HEK293 (cell line): ENCODE data around the gene SMIM24.

Experiments
- EGR2 ChIP-seq: fragments of 450-650 bp; formaldehyde crosslinking; IDR thresholded peaks from 2 replicates; pipeline ENCODE4 v1.5.1; 2016; ENCODE audit warnings: low read depth, missing biosample characterization, missing genetic modification characterization
- HOXA7 ChIP-seq: sonication (generic); formaldehyde crosslinking; IDR thresholded peaks from 2 replicates; pipeline ENCODE4 v1.8.1; 2022; ENCODE audit warnings: missing genetic modification reagents, borderline replicate concordance
- HOXC10 ChIP-seq: sonication (generic); formaldehyde crosslinking; IDR thresholded peaks from 2 replicates; pipeline ENCODE4 v1.8.1; 2023; ENCODE audit warnings: mild to moderate bottlenecking, missing genetic modification reagents
- HOXD13 ChIP-seq: sonication (generic); formaldehyde crosslinking; IDR thresholded peaks from 2 replicates; pipeline ENCODE4 v1.8.0; 2022; ENCODE audit warnings: missing genetic modification reagents, borderline replicate concordance
- KLF1 ChIP-seq: fragments of 450-650 bp; formaldehyde crosslinking; IDR thresholded peaks from 2 replicates; pipeline ENCODE4 v1.5.1; 2016; ENCODE audit warnings: missing biosample characterization, missing genetic modification characterization
- KLF10 ChIP-seq: fragments of 450-650 bp; IDR thresholded peaks from 2 replicates; pipeline ENCODE4 v1.5.1; 2018; ENCODE audit warnings: missing biosample characterization, mild to moderate bottlenecking, missing genetic modification characterization
- MEIS1 ChIP-seq: sonication (generic); formaldehyde crosslinking; IDR thresholded peaks from 2 replicates; pipeline ENCODE4 v1.8.1; 2022; ENCODE audit warnings: missing genetic modification reagents, mild to moderate bottlenecking, borderline replicate concordance
- MZF1 ChIP-seq: fragments of 450-650 bp; formaldehyde crosslinking; IDR thresholded peaks from 2 replicates; pipeline ENCODE4 v1.5.1; 2017; ENCODE audit warnings: missing biosample characterization, missing genetic modification characterization, borderline replicate concordance
- REPIN1 ChIP-seq: fragments of 450-650 bp; formaldehyde crosslinking; IDR thresholded peaks from 2 replicates; pipeline ENCODE4 v1.5.1; 2017; ENCODE audit warnings: missing biosample characterization, missing genetic modification characterization, low read depth
- ZIC2 ChIP-seq: fragments of 450-650 bp; formaldehyde crosslinking; IDR thresholded peaks from 2 replicates; pipeline ENCODE4 v1.5.1; 2016; ENCODE audit warnings: missing biosample characterization, missing genetic modification characterization
- ZNF10 ChIP-seq: fragments of 450-650 bp; formaldehyde crosslinking; IDR thresholded peaks from 2 replicates; pipeline ENCODE4 v1.5.1; 2017; ENCODE audit warnings: missing biosample characterization, missing genetic modification characterization
- ZNF121 ChIP-seq: fragments of 450-650 bp; formaldehyde crosslinking; IDR thresholded peaks from 2 replicates; pipeline ENCODE4 v1.5.1; 2016; ENCODE audit warnings: missing biosample characterization, missing genetic modification characterization
- ZNF132 ChIP-seq: fragments of 450-650 bp; formaldehyde crosslinking; IDR thresholded peaks from 2 replicates; pipeline ENCODE4 v1.5.1; 2017; ENCODE audit warnings: missing biosample characterization, missing genetic modification characterization, borderline replicate concordance
- ZNF155 ChIP-seq: fragments of 450-650 bp; formaldehyde crosslinking; IDR thresholded peaks from 2 replicates; pipeline ENCODE4 v1.5.1; 2016; ENCODE audit warnings: missing biosample characterization, missing genetic modification characterization
- ZNF184 ChIP-seq: fragments of 450-650 bp; IDR thresholded peaks from 2 replicates; pipeline ENCODE4 v1.5.1; 2018; ENCODE audit warnings: missing biosample characterization, mild to moderate bottlenecking, missing genetic modification characterization
- ZNF202 ChIP-seq: fragments of 450-650 bp; formaldehyde crosslinking; IDR thresholded peaks from 2 replicates; pipeline ENCODE4 v1.5.1; 2016; ENCODE audit warnings: missing biosample characterization, missing genetic modification characterization, borderline replicate concordance
- ZNF214 ChIP-seq: fragments of 450-650 bp; formaldehyde crosslinking; IDR thresholded peaks from 2 replicates; pipeline ENCODE4 v1.5.1; 2017; ENCODE audit warnings: missing biosample characterization, mild to moderate bottlenecking, missing genetic modification characterization, borderline replicate concordance
- ZNF239 ChIP-seq: fragments of 450-650 bp; formaldehyde crosslinking; IDR thresholded peaks from 2 replicates; pipeline ENCODE4 v1.5.1; 2016; ENCODE audit warnings: missing biosample characterization, missing genetic modification characterization
- ZNF311 ChIP-seq: fragments of 450-650 bp; formaldehyde crosslinking; IDR thresholded peaks from 2 replicates; pipeline ENCODE4 v1.5.1; 2017; ENCODE audit warnings: missing biosample characterization, missing genetic modification characterization, borderline replicate concordance
- ZNF324 ChIP-seq: fragments of 450-650 bp; formaldehyde crosslinking; IDR thresholded peaks from 2 replicates; pipeline ENCODE4 v1.5.1; 2016; ENCODE audit warnings: missing biosample characterization, missing genetic modification characterization
- ZNF335 ChIP-seq: fragments of 450-650 bp; formaldehyde crosslinking; conservative IDR thresholded peaks from 2 replicates; pipeline ENCODE4 v1.5.1; 2016; ENCODE audit warnings: missing biosample characterization, missing genetic modification characterization
- ZNF354C ChIP-seq: fragments of 450-650 bp; formaldehyde crosslinking; IDR thresholded peaks from 2 replicates; pipeline ENCODE4 v1.5.1; 2016; ENCODE audit warnings: missing biosample characterization, missing genetic modification characterization, low read depth, borderline replicate concordance
- ZNF366 ChIP-seq: fragments of 450-650 bp; formaldehyde crosslinking; conservative IDR thresholded peaks from 2 replicates; pipeline ENCODE4 v1.5.1; 2016; ENCODE audit warnings: missing biosample characterization, missing genetic modification characterization
- ZNF37A ChIP-seq: fragments of 450-650 bp; IDR thresholded peaks from 2 replicates; pipeline ENCODE4 v1.5.1; 2018; ENCODE audit warnings: missing biosample characterization, missing genetic modification characterization
- ZNF394 ChIP-seq: fragments of 450-650 bp; formaldehyde crosslinking; IDR thresholded peaks from 2 replicates; pipeline ENCODE4 v1.5.1; 2016; ENCODE audit warnings: missing biosample characterization, missing genetic modification characterization, mild to moderate bottlenecking, moderate library complexity, borderline replicate concordance
- ZNF404 ChIP-seq: fragments of 450-650 bp; formaldehyde crosslinking; IDR thresholded peaks from 2 replicates; pipeline ENCODE4 v1.5.1; 2017; ENCODE audit warnings: missing biosample characterization, missing genetic modification characterization
- ZNF423 ChIP-seq: fragments of 450-650 bp; formaldehyde crosslinking; IDR thresholded peaks from 2 replicates; pipeline ENCODE4 v1.5.1; 2016; ENCODE audit warnings: missing biosample characterization, missing genetic modification characterization
- ZNF473 ChIP-seq: fragments of 450-650 bp; formaldehyde crosslinking; IDR thresholded peaks from 2 replicates; pipeline ENCODE4 v1.5.1; 2017; ENCODE audit warnings: missing biosample characterization, missing genetic modification characterization
- ZNF555 ChIP-seq: fragments of 450-650 bp; formaldehyde crosslinking; conservative IDR thresholded peaks from 2 replicates; pipeline ENCODE4 v1.5.1; 2017; ENCODE audit warnings: missing biosample characterization, mild to moderate bottlenecking, missing genetic modification characterization, inconsistent platforms
- ZNF596 ChIP-seq: fragments of 450-650 bp; IDR thresholded peaks from 2 replicates; pipeline ENCODE4 v1.5.0; 2018; ENCODE audit warnings: missing biosample characterization, mild to moderate bottlenecking, missing genetic modification characterization, moderate library complexity
- ZNF610 ChIP-seq: fragments of 450-650 bp; formaldehyde crosslinking; IDR thresholded peaks from 2 replicates; pipeline ENCODE4 v1.5.1; 2016; ENCODE audit warnings: missing biosample characterization, missing genetic modification characterization, borderline replicate concordance
- ZNF629 ChIP-seq: fragments of 450-650 bp; formaldehyde crosslinking; IDR thresholded peaks from 2 replicates; pipeline ENCODE4 v1.5.1; 2017; ENCODE audit warnings: missing biosample characterization, missing genetic modification characterization
- ZNF658 ChIP-seq: fragments of 450-650 bp; formaldehyde crosslinking; IDR thresholded peaks from 2 replicates; pipeline ENCODE4; 2016; ENCODE audit warnings: missing biosample characterization, missing genetic modification characterization
- ZNF707 ChIP-seq: fragments of 450-650 bp; formaldehyde crosslinking; IDR thresholded peaks from 2 replicates; pipeline ENCODE4 v1.5.1; 2016; ENCODE audit warnings: missing biosample characterization, missing genetic modification characterization
- ZSCAN23 ChIP-seq: fragments of 450-650 bp; formaldehyde crosslinking; IDR thresholded peaks from 2 replicates; pipeline ENCODE4 v1.5.1; 2016; ENCODE audit warnings: missing biosample characterization, missing genetic modification characterization
- TF ChIP-seq, protein P1 (sequence below): fragments of 450-650 bp; formaldehyde crosslinking; IDR thresholded peaks from 2 replicates; pipeline ENCODE4 v1.5.1; 2016; ENCODE audit warnings: missing biosample characterization, missing genetic modification characterization
- TF ChIP-seq, protein P2 (sequence below): fragments of 450-650 bp; formaldehyde crosslinking; IDR thresholded peaks from 2 replicates; pipeline ENCODE4 v1.5.1; 2017; ENCODE audit warnings: missing biosample characterization, missing genetic modification characterization
- TF ChIP-seq, protein P3 (sequence below): fragments of 450-650 bp; formaldehyde crosslinking; IDR thresholded peaks from 2 replicates; pipeline ENCODE4 v1.5.1; 2017; ENCODE audit warnings: missing biosample characterization, missing genetic modification characterization
- TF ChIP-seq, protein P4 (sequence below): fragments of 450-650 bp; formaldehyde crosslinking; IDR thresholded peaks from 2 replicates; pipeline ENCODE4 v1.5.1; 2016; ENCODE audit warnings: missing biosample characterization, missing genetic modification characterization

The SMIM24 gene

DNA sequence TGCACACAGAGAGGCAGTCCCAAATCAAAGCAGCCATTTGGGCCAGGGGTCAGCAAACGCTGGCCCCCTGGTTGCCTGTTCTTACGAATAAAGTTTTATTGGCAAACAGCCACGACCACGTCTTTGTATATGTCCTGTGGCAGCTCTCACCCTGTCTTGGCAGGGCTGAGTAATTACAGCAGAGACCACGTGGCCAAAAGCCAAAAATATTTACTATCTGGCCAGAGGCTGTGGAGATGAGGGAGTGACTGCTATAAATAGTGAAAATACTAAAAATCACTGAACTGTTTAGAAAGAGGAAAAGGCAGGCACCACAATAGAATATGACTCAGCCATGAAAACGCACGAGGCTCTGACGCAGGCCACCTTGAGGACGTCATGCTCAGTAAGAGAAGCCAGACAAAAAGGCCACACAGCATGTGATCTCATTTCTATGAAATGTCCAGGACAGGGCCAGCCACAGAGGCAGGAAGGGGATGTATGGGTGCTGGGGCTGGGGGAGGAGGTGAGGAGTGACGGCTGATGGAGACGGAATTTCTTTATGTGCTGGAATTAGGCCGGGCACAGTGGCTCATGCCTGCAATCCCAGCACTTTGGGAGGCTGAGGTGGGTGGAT lies 29.4 kb downstream of the SMIM24 start (continued):
- peak; percentile 87 for TF ChIP-seq ZNF366 (tag by site-specific recombination)
- no peak for TF ChIP-seq ZNF155 (tag by site-specific recombination)
- no peak for TF ChIP-seq ZNF707
- no peak for TF ChIP-seq HOXA7 (CRISPR knock-in tag)
- 0 out of 2 replicates have a peak, but pooled peaks have one; percentile 33 for TF ChIP-seq KLF10
- TF ChIP-seq ZNF121 (tag by site-specific recombination) = 0 out of 2 replicates have a peak, but pooled peaks have one; percentile 5
- TF ChIP-seq ZNF132 (tag by site-specific recombination) = no peak
- no peak for TF ChIP-seq ZNF610
- TF ChIP-seq ZNF354C (tag by site-specific recombination) = no peak
- no peak for TF ChIP-seq ZNF473 (tag by site-specific recombination)
- no peak for TF ChIP-seq ZIC2 (tag by site-specific recombination)
- TF ChIP-seq ZNF184 (tag by site-specific recombination) = 0 out of 2 replicates have a peak, but pooled peaks have one; percentile 34
- no peak for TF ChIP-seq ZNF10 (tag by site-specific recombination)
- TF ChIP-seq ZSCAN23 (tag by site-specific recombination) = peak; percentile 21; the same call in 1 of the 2 replicates
- TF ChIP-seq HOXD13 (CRISPR knock-in tag) = no peak
- TF ChIP-seq ZNF596 (tag by site-specific recombination) = no peak
- TF ChIP-seq, protein P1, sequence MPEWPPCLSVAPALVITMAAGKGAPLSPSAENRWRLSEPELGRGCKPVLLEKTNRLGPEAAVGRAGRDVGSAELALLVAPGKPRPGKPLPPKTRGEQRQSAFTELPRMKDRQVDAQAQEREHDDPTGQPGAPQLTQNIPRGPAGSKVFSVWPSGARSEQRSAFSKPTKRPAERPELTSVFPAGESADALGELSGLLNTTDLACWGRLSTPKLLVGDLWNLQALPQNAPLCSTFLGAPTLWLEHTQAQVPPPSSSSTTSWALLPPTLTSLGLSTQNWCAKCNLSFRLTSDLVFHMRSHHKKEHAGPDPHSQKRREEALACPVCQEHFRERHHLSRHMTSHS (tag by site-specific recombination) = no peak
- TF ChIP-seq ZNF555 = no peak
- TF ChIP-seq ZNF629 (tag by site-specific recombination) = peak; percentile 98
- TF ChIP-seq ZNF324 (tag by site-specific recombination) = no peak
- no peak for TF ChIP-seq MZF1 (tag by site-specific recombination)
- no peak for TF ChIP-seq MEIS1 (CRISPR knock-in tag)
- TF ChIP-seq, protein P2, sequence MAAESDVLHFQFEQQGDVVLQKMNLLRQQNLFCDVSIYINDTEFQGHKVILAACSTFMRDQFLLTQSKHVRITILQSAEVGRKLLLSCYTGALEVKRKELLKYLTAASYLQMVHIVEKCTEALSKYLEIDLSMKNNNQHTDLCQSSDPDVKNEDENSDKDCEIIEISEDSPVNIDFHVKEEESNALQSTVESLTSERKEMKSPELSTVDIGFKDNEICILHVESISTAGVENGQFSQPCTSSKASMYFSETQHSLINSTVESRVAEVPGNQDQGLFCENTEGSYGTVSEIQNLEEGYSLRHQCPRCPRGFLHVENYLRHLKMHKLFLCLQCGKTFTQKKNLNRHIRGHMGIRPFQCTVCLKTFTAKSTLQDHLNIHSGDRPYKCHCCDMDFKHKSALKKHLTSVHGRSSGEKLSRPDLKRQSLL (tag by site-specific recombination) = no peak
- no peak for TF ChIP-seq REPIN1 (tag by site-specific recombination)
- TF ChIP-seq ZNF239 (tag by site-specific recombination) = no peak
- peak; percentile 56; the same call in 1 of the 2 replicates for TF ChIP-seq ZNF394 (tag by site-specific recombination)
- no peak for TF ChIP-seq ZNF658 (tag by site-specific recombination)
- no peak for TF ChIP-seq ZNF202 (tag by site-specific recombination)
- no peak for TF ChIP-seq ZNF335 (tag by site-specific recombination)
- TF ChIP-seq, protein P3, sequence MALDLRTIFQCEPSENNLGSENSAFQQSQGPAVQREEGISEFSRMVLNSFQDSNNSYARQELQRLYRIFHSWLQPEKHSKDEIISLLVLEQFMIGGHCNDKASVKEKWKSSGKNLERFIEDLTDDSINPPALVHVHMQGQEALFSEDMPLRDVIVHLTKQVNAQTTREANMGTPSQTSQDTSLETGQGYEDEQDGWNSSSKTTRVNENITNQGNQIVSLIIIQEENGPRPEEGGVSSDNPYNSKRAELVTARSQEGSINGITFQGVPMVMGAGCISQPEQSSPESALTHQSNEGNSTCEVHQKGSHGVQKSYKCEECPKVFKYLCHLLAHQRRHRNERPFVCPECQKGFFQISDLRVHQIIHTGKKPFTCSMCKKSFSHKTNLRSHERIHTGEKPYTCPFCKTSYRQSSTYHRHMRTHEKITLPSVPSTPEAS (tag by site-specific recombination) = no peak
- no peak for TF ChIP-seq KLF1 (tag by site-specific recombination)
- no peak for TF ChIP-seq EGR2 (tag by site-specific recombination)
- TF ChIP-seq ZNF404 (tag by site-specific recombination) = no peak
- TF ChIP-seq ZNF37A (tag by site-specific recombination) = no peak
- no peak for TF ChIP-seq ZNF214 (tag by site-specific recombination)
- TF ChIP-seq, protein P4, sequence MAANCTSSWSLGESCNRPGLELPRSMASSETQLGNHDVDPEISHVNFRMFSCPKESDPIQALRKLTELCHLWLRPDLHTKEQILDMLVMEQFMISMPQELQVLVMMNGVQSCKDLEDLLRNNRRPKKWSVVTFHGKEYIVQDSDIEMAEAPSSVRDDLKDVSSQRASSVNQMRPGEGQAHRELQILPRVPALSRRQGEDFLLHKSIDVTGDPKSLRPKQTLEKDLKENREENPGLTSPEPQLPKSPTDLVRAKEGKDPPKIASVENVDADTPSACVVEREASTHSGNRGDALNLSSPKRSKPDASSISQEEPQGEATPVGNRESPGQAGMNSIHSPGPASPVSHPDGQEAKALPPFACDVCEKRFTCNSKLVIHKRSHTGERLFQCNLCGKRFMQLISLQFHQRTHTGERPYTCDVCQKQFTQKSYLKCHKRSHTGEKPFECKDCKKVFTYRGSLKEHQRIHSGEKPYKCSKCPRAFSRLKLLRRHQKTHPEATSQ (tag by site-specific recombination) = no peak
- TF ChIP-seq HOXC10 = no peak
- no peak for TF ChIP-seq ZNF311
- TF ChIP-seq ZNF423 (tag by site-specific recombination) = no peak
